PC-3 (cell line): ENCODE measurements around the gene TMEM18. TPM values are rescaled to one million over a fixed set of nuclear protein-coding genes. Genes with fewer than 3 reads are reported as not detected.

ENCODE experiments used
- ATAC-seq: fragments of 200-7000 bp; cut with Tn5 transposase; 2 replicates; pipeline ENCODE4 v1.9.1; 2020; ENCODE audit warnings: mild to moderate bottlenecking, moderate library complexity
- BruUV-seq: library from RNA; stranded (reverse); fragments of 400-500 nt; replicated peaks from 2 replicates; lab custom pipeline; 2021; lab: Mats Ljungman, UMichigan
- CTCF ChIA-PET: fragments of 300-600 bp; sonication (Branson Sonifier 250); formaldehyde crosslinking; loops from one replicate; lab custom pipeline; 2022; ENCODE audit warnings: antibody characterized with exemption; lab: Charles Lee
- POLR2A ChIA-PET: fragments of 300-600 bp; sonication (Branson Sonifier 250); formaldehyde crosslinking; loops from one replicate; lab custom pipeline; 2022; ENCODE audit warnings: antibody characterized with exemption; ENCODE audit not compliant: unreplicated experiment; lab: Charles Lee
- DNase-seq: peaks from one replicate; pipeline ENCODE4 v3.0.0-alpha.2; 2015
- H2AFZ ChIP-seq: fragments of 300-600 bp; sonication (generic); 2 replicates; pipeline ENCODE4 v1.6.0; 2016; ENCODE audit warnings: antibody characterized with exemption, low read length
- H3F3A ChIP-seq: fragments of 300-600 bp; sonication (generic); one replicate; pipeline ENCODE4 v1.6.0; 2017; ENCODE audit warnings: antibody characterized with exemption, low read length, control low read depth, mild to moderate bottlenecking; ENCODE audit not compliant: unreplicated experiment
- H3K27ac ChIP-seq: fragments of 300-600 bp; sonication (generic); 2 replicates; pipeline ENCODE4 v1.5.1; 2016; ENCODE audit warnings: mild to moderate bottlenecking, low read length
- H3K27me3 ChIP-seq: fragments of 300-600 bp; sonication (generic); 2 replicates; pipeline ENCODE4 v1.6.1; 2016; ENCODE audit warnings: low read length, mixed read lengths
- H3K36me3 ChIP-seq: fragments of 300-600 bp; sonication (generic); 2 replicates; pipeline ENCODE4 v1.6.1; 2016; ENCODE audit warnings: low read depth, mixed run types, low read length, mixed read lengths
- H3K4me1 ChIP-seq: fragments of 300-600 bp; sonication (generic); 2 replicates; pipeline ENCODE4 v1.5.1; 2016; ENCODE audit warnings: low read length; ENCODE audit not compliant: insufficient read depth
- H3K4me2 ChIP-seq: fragments of 300-600 bp; sonication (generic); 2 replicates; pipeline ENCODE4 v1.6.0; 2016; ENCODE audit warnings: low read length
- H3K4me3 ChIP-seq: fragments of 300-600 bp; sonication (generic); 2 replicates; pipeline ENCODE4 v1.5.1; 2016; ENCODE audit warnings: mild to moderate bottlenecking, low read length, mixed read lengths
- H3K79me2 ChIP-seq: fragments of 300-600 bp; sonication (generic); 2 replicates; pipeline ENCODE4 v1.6.1; 2017; ENCODE audit warnings: low read length, mixed read lengths
- H3K9ac ChIP-seq: fragments of 300-600 bp; sonication (generic); 2 replicates; pipeline ENCODE4 v1.6.0; 2016; ENCODE audit warnings: mild to moderate bottlenecking, low read length
- H3K9me2 ChIP-seq: fragments of 300-600 bp; sonication (generic); replicated peaks from 2 replicates; pipeline ENCODE4 v1.6.1; 2016; ENCODE audit warnings: mixed run types, low read length, mixed read lengths
- H3K9me3 ChIP-seq: fragments of 300-600 bp; sonication (generic); 2 replicates; pipeline ENCODE4 v1.6.1; 2016; ENCODE audit warnings: low read length, mixed read lengths
- H4K20me1 ChIP-seq: fragments of 300-600 bp; sonication (generic); 2 replicates; pipeline ENCODE4 v1.6.1; 2016; ENCODE audit warnings: low read length, mixed read lengths
- CTCF ChIP-seq: fragments of 300-600 bp; sonication (generic); conservative IDR thresholded peaks from 2 replicates; pipeline ENCODE4 v1.5.1; 2017; ENCODE audit warnings: antibody characterized with exemption, low read depth, mild to moderate bottlenecking, low read length
- EZH2 ChIP-seq: fragments of 300-600 bp; sonication (generic); IDR thresholded peaks from one replicate; pipeline ENCODE4 v1.6.1; 2017; ENCODE audit warnings: antibody characterized with exemption, mild to moderate bottlenecking, low read length; ENCODE audit not compliant: unreplicated experiment
- EZH2phosphoT487 ChIP-seq: fragments of 300-600 bp; sonication (generic); IDR thresholded peaks from 2 replicates; pipeline ENCODE4 v1.6.1; 2018; ENCODE audit warnings: mild to moderate bottlenecking, antibody characterized with exemption, low read length, borderline replicate concordance
- intact Hi-C: fragments of 100-400 bp; cut with micrococcal nuclease; formaldehyde crosslinking; loops from 2 replicates; pipeline ENCODE4 v1.9.0; 2023
- total RNA-seq: library from RNA; depleted of rRNA; stranded (reverse); fragments of >200 nt; gene quantifications from 2 replicates; pipeline ENCODE4 v1.2.3, GENCODE V29; 2014

The TMEM18 gene
- total RNA-seq, 1 experiment from 2014 or later = 25.5 TPM

DNA sequence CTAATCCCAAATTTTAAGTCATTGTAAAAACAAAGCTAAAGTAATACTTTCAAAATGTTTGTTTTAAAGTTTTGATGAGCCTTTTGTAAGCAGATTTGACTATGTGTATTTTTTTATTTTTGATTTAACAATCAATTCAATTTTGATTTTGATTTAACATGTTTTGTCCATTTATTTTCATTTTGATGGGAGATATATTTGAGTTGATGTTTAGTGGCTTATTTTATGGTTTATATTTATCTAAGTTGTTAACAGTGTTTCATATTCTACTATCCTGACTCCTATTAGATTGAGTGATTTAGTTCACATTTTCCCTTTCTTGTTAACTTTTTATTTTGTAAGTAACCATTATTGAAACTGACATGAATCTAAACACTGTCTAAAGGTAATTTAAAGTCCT lies 44.7 kb downstream of the TMEM18 start:
- Histone ChIP-seq H2AFZ (no peak overlapping the region), H3K27ac (no peak overlapping the region), H3K27me3 (no peaks in the 10 kb centered on the region), H3K4me2 (no peak overlapping the region), H3K4me3 (no peak overlapping the region), H3K9me2 (no peaks in the 10 kb centered on the region), H4K20me1 (no peaks in the 10 kb centered on the region), H3K9ac (no peak overlapping the region), H3K4me1 (peaks cover 29% of the 10 kb centered on the region), H3K79me2 (no peaks in the 10 kb centered on the region), H3K36me3 (no peaks in the 10 kb centered on the region), H3F3A (peaks cover 3% of the 10 kb centered on the region), H3K9me3 (no peaks in the 10 kb centered on the region)
- ChIA-PET POLR2A (no interaction called here), CTCF (no interaction called here)
- BruUV-seq = no TSS peak
- intact Hi-C loops = loop anchor here (5.0 kb wide), 1 partner anchor 35 kb away; no protein-coding TSS in a partner anchor
- DNase-seq (no peak), ATAC-seq (no peak)
- no peak for TF ChIP-seq EZH2

DNA sequence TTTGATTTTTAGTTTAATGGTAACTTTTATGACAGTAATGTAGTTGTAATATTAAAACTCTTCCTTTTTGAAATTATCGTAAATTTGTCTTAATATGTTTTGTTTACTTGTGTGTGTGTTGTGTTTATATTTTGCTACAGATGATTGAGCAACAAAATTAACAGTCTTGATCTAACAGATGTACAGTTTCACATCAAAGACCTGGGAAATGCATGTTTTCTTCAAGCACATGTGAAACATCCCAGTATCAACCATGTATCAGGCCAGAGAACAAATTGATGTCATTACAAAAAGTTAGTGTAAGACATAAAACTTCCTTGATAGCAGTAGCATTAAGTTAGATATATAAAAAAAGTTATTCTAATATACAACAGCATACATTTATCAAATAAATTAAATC lies 45.5 kb downstream of the TMEM18 start:
- Histone ChIP-seq H3K4me2 (no peak overlapping the region), H3K4me1 (peaks cover 25% of the 10 kb centered on the region), H3K9me3 (no peaks in the 10 kb centered on the region), H3K27ac (no peak overlapping the region), H3K9me2 (no peaks in the 10 kb centered on the region), H2AFZ (no peak overlapping the region), H3F3A (peaks cover 3% of the 10 kb centered on the region), H4K20me1 (no peaks in the 10 kb centered on the region), H3K27me3 (no peaks in the 10 kb centered on the region), H3K36me3 (no peaks in the 10 kb centered on the region), H3K4me3 (no peak overlapping the region), H3K9ac (no peak overlapping the region), H3K79me2 (no peaks in the 10 kb centered on the region)
- no TSS peak for BruUV-seq
- ChIA-PET POLR2A (no interaction called here), CTCF (no interaction called here)
- intact Hi-C loops = loop anchor here (5.0 kb wide), 1 partner anchor 36 kb away; no protein-coding TSS in a partner anchor
- DNase-seq (no peak), ATAC-seq (no peak)
- TF ChIP-seq EZH2 = no peak
- TF ChIP-seq EZH2phosphoT487 = no peak
- no peak for TF ChIP-seq CTCF

DNA sequence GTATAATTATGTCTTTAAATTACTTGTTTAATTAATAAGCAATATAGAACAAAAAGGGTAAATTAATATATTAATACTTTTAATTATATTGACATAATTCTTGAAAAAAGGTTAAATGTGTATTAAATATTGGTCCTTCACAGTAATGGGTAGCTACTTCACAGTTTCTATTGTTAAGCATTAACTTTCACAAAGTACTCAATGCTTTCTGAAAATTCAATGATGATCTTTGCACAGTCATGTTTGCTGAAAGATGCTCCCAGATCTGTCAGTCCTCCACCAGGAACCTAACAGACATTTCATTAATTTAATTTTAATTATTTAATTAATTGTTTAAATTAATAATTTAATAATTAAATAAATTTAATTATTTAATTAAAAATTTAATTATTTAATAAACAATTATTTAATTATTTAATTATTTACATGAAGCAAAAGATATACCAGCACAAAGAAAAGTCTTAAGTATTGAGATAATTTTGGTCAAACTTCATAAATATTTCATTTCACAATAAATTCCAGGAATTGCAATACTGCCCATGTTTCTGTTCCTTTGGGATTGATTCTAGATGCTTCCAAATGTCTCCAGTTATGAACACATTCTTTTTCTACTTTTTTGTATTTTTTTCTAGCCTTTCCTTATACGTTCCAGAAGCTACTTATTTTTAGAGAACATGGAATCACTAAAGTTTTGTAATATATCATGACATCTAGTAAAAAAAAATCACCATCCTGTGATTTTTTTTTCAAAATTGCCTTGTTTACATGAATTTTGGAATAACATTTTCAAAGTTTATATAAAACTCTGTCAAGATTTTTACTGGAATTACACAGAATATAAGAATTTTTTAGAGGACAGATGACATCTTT lies 46.5 kb downstream of the TMEM18 start:
- ATAC-seq (no peak), DNase-seq (no peak)
- Histone ChIP-seq H3K27ac (no peak overlapping the region), H3K4me2 (no peak overlapping the region), H3F3A (peaks cover 3% of the 10 kb centered on the region), H3K4me1 (peaks cover 25% of the 10 kb centered on the region), H3K9ac (no peak overlapping the region), H3K9me2 (no peaks in the 10 kb centered on the region), H2AFZ (no peak overlapping the region), H3K4me3 (no peak overlapping the region), H4K20me1 (no peaks in the 10 kb centered on the region), H3K9me3 (no peaks in the 10 kb centered on the region), H3K36me3 (no peaks in the 10 kb centered on the region), H3K27me3 (no peaks in the 10 kb centered on the region), H3K79me2 (no peaks in the 10 kb centered on the region)
- intact Hi-C loops = loop anchor here (5.0 kb wide), 1 partner anchor 37 kb away; no protein-coding TSS in a partner anchor
- CTCF ChIA-PET = no interaction called here
- no peak for TF ChIP-seq EZH2
- no peak for TF ChIP-seq EZH2phosphoT487
- no peak for TF ChIP-seq CTCF
- no TSS peak for BruUV-seq
- POLR2A ChIA-PET = no interaction called here
